DMS153 treated with DMSO at 0.1 percent for 48 hours (cell line): Measurements from ENCODE around the gene SLC6A7.

Experiments used
- DNase-seq: peaks from one replicate; lab custom pipeline; 2025; ENCODE audit not compliant: unreplicated experiment; lab: John Stamatoyannopoulos, UW

SLC6A7 gene

DNA sequence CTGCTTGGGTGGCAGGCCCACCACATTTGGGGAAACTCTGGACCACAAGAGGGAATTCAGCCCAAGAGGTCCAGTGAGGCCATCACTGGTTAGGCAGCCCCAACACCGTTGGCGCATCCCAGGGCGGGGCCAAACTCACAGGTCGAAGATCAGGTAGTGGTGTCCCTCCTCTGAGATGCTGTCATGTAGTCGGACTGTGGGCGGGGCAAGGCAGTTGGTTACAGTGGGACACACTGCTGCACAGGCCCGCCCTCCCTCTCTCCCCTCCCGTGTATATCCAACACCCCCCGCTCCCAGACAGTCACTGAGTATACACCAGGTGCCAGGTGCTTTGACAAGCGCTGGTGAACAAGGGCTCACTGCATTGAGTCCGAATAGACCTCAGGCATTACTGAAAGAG lies 67.6 kb downstream of the SLC6A7 start:
- DNase-seq, result no peak

DNA sequence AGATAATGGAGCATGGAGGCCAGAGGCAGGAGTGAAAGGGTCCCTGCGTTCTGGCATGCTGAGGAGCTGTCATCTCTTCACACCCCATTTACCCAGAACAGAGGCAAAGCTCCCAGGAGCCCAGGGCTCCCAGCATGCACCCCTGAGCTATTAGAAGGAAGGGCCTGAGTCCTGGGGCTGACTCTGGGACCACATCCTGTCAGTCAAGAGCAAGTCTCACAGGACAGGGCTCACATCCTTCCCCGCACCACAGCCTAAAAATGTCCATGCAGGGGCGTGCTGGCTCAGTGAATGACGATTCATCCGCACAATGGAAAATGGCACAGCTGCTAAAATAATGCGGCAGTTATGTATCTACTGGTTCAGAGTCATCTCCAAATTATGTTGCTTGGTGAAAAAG lies 68.3 kb downstream of the SLC6A7 start:
- DNase-seq, result no peak
